Body of pancreas (tissue), 4 donors: ENCODE data around the gene GMCL1.

ENCODE experiments used
- POLR2A ChIP-seq, 3 donors: fragments of 450-650 bp; IDR thresholded peaks; one replicate each; pipeline ENCODE4 v1.6.1; 2016; ENCODE audit warnings: antibody characterized with exemption in 3 of 3, mild to moderate bottlenecking in 2 of 3
- TF ChIP-seq, protein P1 (sequence below), 7 experiments: fragments of 450-650 bp in 4 of 7; fragments of 200-600 bp in 3 of 7; sonication (generic) in 3 of 7; IDR thresholded peaks; one replicate each; pipeline ENCODE4 v1.5.1; 2016 to 2019; ENCODE audit warnings: antibody characterized with exemption in 7 of 7

DNA sequence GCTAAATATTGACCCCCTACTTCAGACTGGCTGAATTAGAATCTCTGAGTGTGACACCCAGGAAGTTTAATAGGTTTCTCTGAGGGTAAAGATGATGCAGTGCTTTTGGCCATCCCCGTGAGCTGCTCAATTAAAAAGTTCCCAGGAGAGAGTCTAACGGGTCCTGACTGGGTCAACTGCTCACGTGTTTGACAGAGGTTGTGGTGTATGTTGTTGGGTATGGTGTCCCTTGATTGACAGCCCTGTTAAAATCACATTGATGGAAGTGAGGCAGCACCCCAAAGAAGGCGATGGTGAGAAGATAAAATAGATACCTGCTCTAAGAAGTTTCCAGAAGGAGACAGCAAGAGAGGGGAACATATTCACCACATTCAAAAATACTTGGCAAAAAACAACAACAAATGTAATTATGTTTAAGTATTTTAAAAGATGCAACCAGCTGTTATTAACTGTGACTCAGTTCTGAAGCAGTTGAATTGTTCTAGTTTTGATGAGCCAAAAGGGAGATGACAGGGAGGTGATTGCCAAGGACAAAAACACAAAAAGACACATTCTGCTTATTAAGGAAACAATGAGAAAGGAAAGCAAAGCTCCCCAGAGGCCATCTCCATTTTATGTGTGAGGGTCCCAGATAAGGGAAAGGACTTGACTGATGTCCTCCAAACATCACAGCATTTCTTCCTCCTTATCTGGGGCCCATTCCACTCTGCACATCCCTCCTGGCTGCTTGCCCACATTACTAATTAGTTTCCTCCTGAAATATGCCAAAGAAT is 11.5 kb upstream of the GMCL1 start:
- no peak for TF ChIP-seq POLR2A (IDR thresholded peaks at IDR 0.05)
- TF ChIP-seq, protein P1, sequence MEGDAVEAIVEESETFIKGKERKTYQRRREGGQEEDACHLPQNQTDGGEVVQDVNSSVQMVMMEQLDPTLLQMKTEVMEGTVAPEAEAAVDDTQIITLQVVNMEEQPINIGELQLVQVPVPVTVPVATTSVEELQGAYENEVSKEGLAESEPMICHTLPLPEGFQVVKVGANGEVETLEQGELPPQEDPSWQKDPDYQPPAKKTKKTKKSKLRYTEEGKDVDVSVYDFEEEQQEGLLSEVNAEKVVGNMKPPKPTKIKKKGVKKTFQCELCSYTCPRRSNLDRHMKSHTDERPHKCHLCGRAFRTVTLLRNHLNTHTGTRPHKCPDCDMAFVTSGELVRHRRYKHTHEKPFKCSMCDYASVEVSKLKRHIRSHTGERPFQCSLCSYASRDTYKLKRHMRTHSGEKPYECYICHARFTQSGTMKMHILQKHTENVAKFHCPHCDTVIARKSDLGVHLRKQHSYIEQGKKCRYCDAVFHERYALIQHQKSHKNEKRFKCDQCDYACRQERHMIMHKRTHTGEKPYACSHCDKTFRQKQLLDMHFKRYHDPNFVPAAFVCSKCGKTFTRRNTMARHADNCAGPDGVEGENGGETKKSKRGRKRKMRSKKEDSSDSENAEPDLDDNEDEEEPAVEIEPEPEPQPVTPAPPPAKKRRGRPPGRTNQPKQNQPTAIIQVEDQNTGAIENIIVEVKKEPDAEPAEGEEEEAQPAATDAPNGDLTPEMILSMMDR (IDR thresholded peaks at IDR 0.05): no peak
